GM12878 (cell line): ENCODE data around the gene IL22RA2. TPM values are rescaled to one million over a fixed set of nuclear protein-coding genes. Genes with fewer than 3 reads are reported as not detected.

Experiments used
- ATAC-seq: fragments of 200-7000 bp; cut with Tn5 transposase; 3 replicates; pipeline ENCODE4 v1.9.1; 2020; ENCODE audit warnings: mild to moderate bottlenecking, moderate library complexity
- BruUV-seq: library from RNA; stranded (reverse); fragments of 400-500 nt; replicated peaks from 2 replicates; lab custom pipeline; 2021; lab: Mats Ljungman, UMichigan
- CTCF ChIA-PET: fragments of 300-600 bp; sonication (Branson Sonifier 250); formaldehyde crosslinking; extraction: SDS; loops from one replicate; lab custom pipeline; 2021; ENCODE audit warnings: inconsistent platforms; lab: Yijun Ruan, JAX
- POLR2A ChIA-PET: fragments of 350-600 bp; formaldehyde crosslinking; extraction: SDS; loops from one replicate; lab custom pipeline; 2021; ENCODE audit warnings: inconsistent platforms; lab: Charles Lee
- RAD21 ChIA-PET: fragments of 300-600 bp; sonication (Branson Sonifier 250); formaldehyde crosslinking; loops from one replicate; lab custom pipeline; 2023; ENCODE audit warnings: antibody characterized with exemption; ENCODE audit not compliant: unreplicated experiment; lab: Charles Lee
- SMC1A ChIA-PET: fragments of 300-600 bp; sonication (Branson Sonifier 250); formaldehyde crosslinking; loops from one replicate; lab custom pipeline; 2023; ENCODE audit not compliant: unreplicated experiment, uncharacterized antibody; lab: Charles Lee
- DNase-seq: peaks from one replicate; pipeline ENCODE4 v3.0.0-alpha.2; 2011; ENCODE audit warnings: low read depth, low spot score
- FAIRE-seq: peaks from 3 replicates; lab custom pipeline; 2011; peaks lifted over from hg19 to GRCh38; lab: Jason Lieb, UNC
- H2AFZ ChIP-seq: 2 replicates; pipeline ENCODE4 v1.6.0; 2011; ENCODE audit warnings: low read depth, low read length, control low read depth; ENCODE audit not compliant: control insufficient read depth
- H3K27ac ChIP-seq: 2 replicates; pipeline ENCODE4 v1.5.1; 2011; ENCODE audit warnings: control low read depth; ENCODE audit not compliant: control insufficient read depth, insufficient read depth
- H3K27me3 ChIP-seq, 2 experiments: replicated peaks in 1 of 2; 2 replicates each; pipeline versions ENCODE4 v1.6.0 to v1.6.1; 2011; ENCODE audit warnings: low read length in 1 of 2; ENCODE audit not compliant: control insufficient read depth in 2 of 2, insufficient read depth in 2 of 2
- H3K36me3 ChIP-seq, 2 experiments: 2 replicates each; pipeline ENCODE4 v1.5.1; 2011; ENCODE audit warnings: low read length in 1 of 2; ENCODE audit not compliant: control insufficient read depth in 2 of 2, insufficient read depth in 2 of 2
- H3K4me1 ChIP-seq: 2 replicates; pipeline ENCODE4 v1.6.1; 2011; ENCODE audit warnings: mild to moderate bottlenecking, low read length, moderate library complexity, mixed read lengths; ENCODE audit not compliant: control insufficient read depth, insufficient read depth
- H3K4me2 ChIP-seq: 2 replicates; pipeline ENCODE4 v1.6.0; 2011; ENCODE audit warnings: control low read depth; ENCODE audit not compliant: control insufficient read depth, insufficient read depth
- H3K4me3 ChIP-seq: fragments of 200-600 bp; sonication (generic); 2 replicates; pipeline ENCODE4 v1.5.1; 2016
- H3K79me2 ChIP-seq: 2 replicates; pipeline ENCODE4 v1.6.0; 2011; ENCODE audit warnings: low read length; ENCODE audit not compliant: control insufficient read depth, insufficient read depth
- H3K9ac ChIP-seq: 2 replicates; pipeline ENCODE4 v1.8.0; 2011; ENCODE audit warnings: low read length, control low read depth, mixed read lengths; ENCODE audit not compliant: control insufficient read depth, insufficient read depth
- H3K9me3 ChIP-seq: replicated peaks from 3 replicates; pipeline ENCODE4 v1.5.1; 2011; ENCODE audit warnings: mild to moderate bottlenecking, low read length; ENCODE audit not compliant: control insufficient read depth, insufficient read depth
- H4K20me1 ChIP-seq: 2 replicates; pipeline ENCODE4 v1.6.0; 2011; ENCODE audit not compliant: control insufficient read depth, insufficient read depth
- DPF2 ChIP-seq: fragments of 450-650 bp; IDR thresholded peaks from 2 replicates; pipeline ENCODE4 v1.6.1; 2017; ENCODE audit warnings: mild to moderate bottlenecking
- EGR1 ChIP-seq, 2 experiments: IDR thresholded peaks; 1 replicate in 1 of 2; 2 replicates in 1 of 2; pipeline ENCODE4 v1.6.1; 2011 to 2012; ENCODE audit warnings: low read depth in 2 of 2, low read length in 2 of 2, borderline replicate concordance in 1 of 2, mild to moderate bottlenecking in 1 of 2, moderate library complexity in 1 of 2
- HCFC1 ChIP-seq: fragments of 150-350 bp; IDR thresholded peaks from 2 replicates; pipeline ENCODE4 v1.6.1; 2014; ENCODE audit warnings: low read length
- JUNB ChIP-seq: IDR thresholded peaks from 2 replicates; pipeline ENCODE4 v1.6.1; 2016; ENCODE audit warnings: antibody characterized with exemption, mild to moderate bottlenecking
- KDM1A ChIP-seq: fragments of 200-600 bp; sonication (generic); IDR thresholded peaks from 2 replicates; pipeline ENCODE4 v1.6.1; 2016; ENCODE audit warnings: borderline replicate concordance
- MYC ChIP-seq: IDR thresholded peaks from 2 replicates; pipeline ENCODE4 v1.6.1; 2011; ENCODE audit warnings: mild to moderate bottlenecking, low read length, moderate library complexity, inconsistent platforms; ENCODE audit not compliant: insufficient read depth, insufficient replicate concordance, insufficient read length, severe bottlenecking
- PBX3 ChIP-seq: IDR thresholded peaks from 2 replicates; pipeline ENCODE4 v1.6.1; 2011; ENCODE audit warnings: mild to moderate bottlenecking, low read depth, low read length, moderate library complexity; ENCODE audit not compliant: insufficient replicate concordance
- SP1 ChIP-seq: IDR thresholded peaks from one replicate; pipeline ENCODE4 v1.6.1; 2011; ENCODE audit warnings: low read depth, low read length
- YBX1 ChIP-seq: fragments of 450-650 bp; IDR thresholded peaks from 2 replicates; pipeline ENCODE4 v1.6.1; 2016; ENCODE audit warnings: antibody characterized with exemption
- ZNF687 ChIP-seq: fragments of 450-650 bp; IDR thresholded peaks from 2 replicates; pipeline ENCODE4 v1.6.1; 2017; ENCODE audit warnings: mild to moderate bottlenecking, moderate library complexity
- WGBS: methylation state at CpG from one replicate; pipeline ENCODE4 v1.1.6; 2016; ENCODE audit warnings: low lambda C conversion rate; ENCODE audit not compliant: insufficient replicate concordance, insufficient coverage; ENCODE audit errors: missing lambda C conversion rate; 5-methylcytosine and 5-hydroxymethylcytosine counted together
- in situ Hi-C: fragments of 300-500 bp; cut with MboI; formaldehyde crosslinking; loops from 9 replicates; pipeline ENCODE4 v1.14.3; 2018; ENCODE audit warnings: mixed read lengths
- intact Hi-C: fragments of 100-400 bp; cut with micrococcal nuclease; formaldehyde crosslinking; loops from one replicate; pipeline ENCODE4 v1.14.2; 2022; ENCODE audit not compliant: unreplicated experiment
- polyA plus RNA-seq, 11 experiments: library from polyadenylated mRNA; depleted of rRNA in 4 of 11; unstranded in 6 of 11; stranded (reverse) in 5 of 11; fragments of >200 nt; fragmentation: Nextera tagmentation in 4 of 11; fragmentation: Illumina TruSeq in 1 of 11; extraction: Ambion mirVana in 4 of 11; extraction: Trizol in 1 of 11; gene quantifications; 1 replicate in 1 of 11; 2 replicates in 10 of 11; pipeline versions ENCODE4 v1.2.1 to v1.2.3, GENCODE V29; 2011 to 2016; ENCODE audit warnings: inconsistent platforms in 2 of 11, missing spikeins in 2 of 11, low read depth in 1 of 11
- total RNA-seq, 4 experiments: library from RNA; depleted of rRNA in 3 of 4; stranded (reverse); fragments of >200 nt in 3 of 4; fragmentation: Illumina TruSeq in 1 of 4; extraction: Trizol in 1 of 4; gene quantifications; 2 replicates each; pipeline versions ENCODE4 v1.2.1 to v1.2.3, GENCODE V29; 2013 to 2021

IL22RA2 gene
- total and polyA plus RNA-seq, 10 of the 15 experiments (the other 5 are each of a cell fraction or from before 2014, with no cell fraction given) = 0.05 to 0.22 (median 0.09) TPM; not detected in 3

- SMC1A ChIA-PET = interaction anchor here (1.2 to 1.7 kb wide), 2 partner anchors 28 to 61 kb away, joined by 3 to 6 read pairs; no protein-coding TSS in a partner anchor
- Histone ChIP-seq H2AFZ (no peak overlapping the region), H3K79me2 (no peaks in the 10 kb centered on the region), H3K27ac (no peak overlapping the region), H3K4me2 (no peak overlapping the region), H3K4me1 (no peaks in the 10 kb centered on the region), H4K20me1 (no peaks in the 10 kb centered on the region), H3K4me3 (no peak overlapping the region)
- POLR2A ChIA-PET = no interaction called here
- ATAC-seq (no peak), DNase-seq (no peak)
- BruUV-seq = no TSS peak
- RAD21 ChIA-PET = no interaction called here
- TF ChIP-seq MYC (no peak), JUNB (peak; percentile 42), HCFC1 (no peak), YBX1 (no peak), EGR1 (IDR thresholded peaks at IDR 0.05; ENCODE audit: borderline replicate concordance in 1 of 2, low read depth in 2 of 2, low read length in 2 of 2) (no peak)
- TF ChIP-seq, all 136 proteins: peak for 1
- WGBS = 100% methylated on average over 1 of the region's 1 CpG
- Histone ChIP-seq H3K27me3 (no peaks in the 10 kb centered on the region), H3K36me3 (no peaks in the 10 kb centered on the region), H3K9me3 (no peaks in the 10 kb centered on the region; the same call in none of the 3 replicates), H3K9ac (no peak overlapping the region)
- CTCF ChIA-PET = no interaction called here
- in situ Hi-C loops (no loop called here), intact Hi-C loops (no loop called here)
- no peak for FAIRE-seq
These were observed 24.4 kb downstream of the IL22RA2 start for GRCh38 chr6:137149035-137149393.

- intact Hi-C loops (no loop called here), in situ Hi-C loops (no loop called here)
- no peaks in the 10 kb centered on the region for H3K27me3 ChIP-seq
- H3K79me2 ChIP-seq = no peaks in the 10 kb centered on the region
- H3K27ac ChIP-seq = no peak overlapping the region
- SMC1A ChIA-PET = interaction anchor here (1.2 kb wide), 1 partner anchor 61 kb away, joined by 3 read pairs; no protein-coding TSS in a partner anchor
- no peak overlapping the region for H3K4me2 ChIP-seq
- H3K4me1 ChIP-seq = no peaks in the 10 kb centered on the region
- ATAC-seq (no peak), FAIRE-seq (no peak), DNase-seq (no peak)
- CTCF ChIA-PET = no interaction called here
- no peak overlapping the region for H3K9ac ChIP-seq
- RAD21 ChIA-PET = no interaction called here
- H3K9me3 ChIP-seq = no peaks in the 10 kb centered on the region; the same call in none of the 3 replicates
- BruUV-seq = no TSS peak
- H4K20me1 ChIP-seq = no peaks in the 10 kb centered on the region
- POLR2A ChIA-PET = interaction anchor here (0.5 kb wide), 1 partner anchor 130 kb away, joined by 3 read pairs; no protein-coding TSS in a partner anchor
- WGBS = 97% methylated on average over 2 of the region's 2 CpGs
- H2AFZ ChIP-seq = no peak overlapping the region
- no peak overlapping the region for H3K4me3 ChIP-seq
- no peaks in the 10 kb centered on the region for H3K36me3 ChIP-seq
- TF ChIP-seq KDM1A (no peak), ZNF687 (no peak), SP1 (no peak), DPF2 (no peak), PBX3 (no peak)
These were observed 25.0 kb downstream of the IL22RA2 start for GRCh38 chr6:137148306-137149034.
